ENCODE measurements around the gene LRRK1. TPM values are rescaled to one million over a fixed set of nuclear protein-coding genes. Genes with fewer than 3 reads are reported as not detected.

Gene LRRK1
- total RNA-seq, 4 donors from 2014 or later, result 52.7 to 107 (median 82.7) TPM

DNA sequence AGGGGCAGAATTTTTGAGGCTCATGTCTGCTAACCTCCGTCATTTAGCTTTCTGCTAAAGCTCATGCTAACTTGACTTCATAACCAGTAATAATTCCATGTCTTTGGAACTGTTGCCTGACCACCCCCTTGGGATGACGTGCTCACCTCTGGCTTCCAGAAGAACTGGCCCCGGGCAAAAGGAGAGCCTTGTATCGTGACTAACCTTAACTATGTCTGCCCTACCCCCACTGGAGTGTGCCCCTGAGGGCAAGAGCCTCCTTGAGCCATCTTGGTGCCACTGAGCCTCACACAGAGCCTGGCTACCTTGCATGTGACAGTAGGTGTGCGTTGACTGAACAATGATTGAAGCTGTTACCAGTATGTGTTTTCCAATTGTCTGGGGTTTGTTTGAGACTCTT lies 4.7 kb downstream of the LRRK1 start:
- H3K36me3 ChIP-seq, result no peaks in the 10 kb centered on the region
- DNase-seq, result no peak
- H3K27ac ChIP-seq, result peak overlapping the region in 1 of 4 donors; percentile 72
- no peak overlapping the region for H3K4me3 ChIP-seq
- 75 to 89% methylated on average over 2 to 5 of the region's 5 CpGs for WGBS, 2 donors (ENCODE audit: low coverage in 1 of 2)
- H3K9me3 ChIP-seq, result no peaks in the 10 kb centered on the region
- in situ Hi-C loops (cut with MboI; ENCODE audit: low pct_ligation_motif_present in 1 of 4, low pct_unique_long_range_greater_than_20kb in 1 of 4, low sequenced_read_pairs in 3 of 4) (loop anchor here (25.0 kb wide), 2 partner anchors 88 to 338 kb away; partner anchors contain the start of gene CHSY1 (in 4 of the 4)), intact Hi-C loops (cut with DNase I; ENCODE audit: low total_unique reads) (no loop called here)
- no peaks in the 10 kb centered on the region for H3K27me3 ChIP-seq
- peaks cover 0 to 47% (median 15%) of the 10 kb centered on the region in 4 donors for H3K4me1 ChIP-seq
- TF ChIP-seq CTCF (IDR thresholded peaks at IDR 0.05) (no peak), POLR2AphosphoS5 (IDR thresholded peaks at IDR 0.05) (no peak), EP300 (IDR thresholded peaks at IDR 0.05; ENCODE audit: low read depth) (no peak), POLR2A (IDR thresholded peaks at IDR 0.05) (no peak)

DNA sequence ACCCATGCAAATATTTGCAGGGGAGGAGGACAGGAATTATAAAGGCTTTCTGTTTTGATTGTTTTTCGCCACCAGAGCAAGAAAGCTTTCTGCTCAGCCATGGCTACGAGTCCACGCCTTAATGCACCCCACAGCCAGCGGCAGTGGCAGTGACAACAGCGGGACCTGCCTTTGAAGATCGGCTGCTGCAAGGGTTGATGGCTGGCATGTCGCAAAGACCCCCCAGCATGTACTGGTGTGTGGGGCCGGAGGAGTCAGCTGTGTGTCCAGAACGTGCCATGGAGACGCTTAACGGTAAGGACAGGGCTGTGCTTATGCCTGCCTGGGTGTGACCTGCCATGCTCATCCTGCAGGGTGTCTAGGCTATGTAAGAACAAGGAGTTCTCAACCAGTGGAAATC lies 5.3 kb downstream of the LRRK1 start:
- Histone ChIP-seq H3K4me3 (no peak overlapping the region), H3K9me3 (no peaks in the 10 kb centered on the region), H3K27ac (no peak overlapping the region), H3K4me1 (peaks cover 0 to 53% (median 16%) of the 10 kb centered on the region in 4 donors), H3K36me3 (no peaks in the 10 kb centered on the region), H3K27me3 (no peaks in the 10 kb centered on the region)
- TF ChIP-seq EP300 (IDR thresholded peaks at IDR 0.05; ENCODE audit: low read depth) (no peak), CTCF (IDR thresholded peaks at IDR 0.05) (no peak), POLR2A (IDR thresholded peaks at IDR 0.05) (no peak), POLR2AphosphoS5 (IDR thresholded peaks at IDR 0.05) (no peak)
- in situ Hi-C loops (cut with MboI; ENCODE audit: low pct_ligation_motif_present in 1 of 4, low pct_unique_long_range_greater_than_20kb in 1 of 4, low sequenced_read_pairs in 3 of 4), result loop anchor here (25.0 kb wide), 2 partner anchors 88 to 338 kb away; partner anchors contain the start of gene CHSY1 (in 4 of the 4)
- 79 to 92% methylated on average over 3 to 11 of the region's 11 CpGs for WGBS, 2 donors (ENCODE audit: low coverage in 1 of 2)
- DNase-seq, result no peak
- intact Hi-C loops (cut with DNase I; ENCODE audit: low total_unique reads), result no loop called here

- H3K4me3 ChIP-seq, result no peak overlapping the region
- WGBS, 2 donors (ENCODE audit: low coverage in 1 of 2), result 51 to 53% methylated on average over 8 of the region's 8 CpGs
- no peaks in the 10 kb centered on the region for H3K27me3 ChIP-seq
- in situ Hi-C loops (cut with MboI; ENCODE audit: low pct_ligation_motif_present in 1 of 4, low pct_unique_long_range_greater_than_20kb in 1 of 4, low sequenced_read_pairs in 3 of 4), result loop anchor here in 1 of 4 donors (5.0 kb wide), 1 partner anchor 77 kb away; no protein-coding TSS in a partner anchor
- peaks cover 0 to 48% (median 16%) of the 10 kb centered on the region in 4 donors for H3K4me1 ChIP-seq
- no peaks in the 10 kb centered on the region for H3K36me3 ChIP-seq
- peak overlapping the region; percentile 52 to 70 (median 60) for H3K27ac ChIP-seq
- intact Hi-C loops (cut with DNase I; ENCODE audit: low total_unique reads), result no loop called here
- no peak for DNase-seq
- TF ChIP-seq POLR2AphosphoS5 (IDR thresholded peaks at IDR 0.05), result peak in 2 of 3 donors; percentile 23 to 62
- TF ChIP-seq CTCF (IDR thresholded peaks at IDR 0.05), result no peak
- TF ChIP-seq POLR2A (IDR thresholded peaks at IDR 0.05), result no peak
- TF ChIP-seq EP300 (IDR thresholded peaks at IDR 0.05; ENCODE audit: low read depth), result no peak
- H3K9me3 ChIP-seq, result no peaks in the 10 kb centered on the region
These were observed 6.3 kb downstream of the LRRK1 start for GRCh38 chr15:100925480-100925879.

DNA sequence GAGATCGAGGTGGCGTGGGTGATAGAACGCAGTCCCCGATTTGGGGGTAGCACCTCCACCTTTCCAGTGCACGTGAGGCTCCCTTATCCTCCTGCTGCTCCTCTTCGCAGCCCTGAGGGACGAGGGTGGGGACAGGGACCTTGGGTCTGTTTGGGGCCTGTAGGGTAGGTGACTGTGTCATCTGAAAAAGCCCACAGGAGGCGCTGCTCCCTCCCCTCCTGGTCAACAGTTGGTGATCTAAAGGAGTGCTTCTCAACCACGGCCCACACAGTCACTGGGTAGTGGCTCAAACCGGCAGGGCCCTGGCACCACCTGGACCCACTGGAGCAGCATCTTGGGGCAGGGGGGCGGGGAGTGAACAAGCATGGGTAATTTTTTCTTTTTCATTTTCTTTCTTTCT lies 7.1 kb downstream of the LRRK1 start:
- no peaks in the 10 kb centered on the region for H3K9me3 ChIP-seq

More for the DNA sequence above, 7.1 kb downstream of the LRRK1 start:
- Histone ChIP-seq H3K36me3 (no peaks in the 10 kb centered on the region), H3K27me3 (no peaks in the 10 kb centered on the region), H3K27ac (peak overlapping the region; percentile 52 to 70 (median 60)), H3K4me3 (no peak overlapping the region), H3K4me1 (peaks cover 0 to 40% (median 16%) of the 10 kb centered on the region in 4 donors)
- intact Hi-C loops (cut with DNase I; ENCODE audit: low total_unique reads), result no loop called here
- 79 to 92% methylated on average over 2 to 11 of the region's 11 CpGs for WGBS, 2 donors (ENCODE audit: low coverage in 1 of 2)
- DNase-seq, result no peak
- no peak for TF ChIP-seq EP300 (IDR thresholded peaks at IDR 0.05; ENCODE audit: low read depth)
- TF ChIP-seq CTCF (IDR thresholded peaks at IDR 0.05), result no peak
- no peak for TF ChIP-seq POLR2A (IDR thresholded peaks at IDR 0.05)
- TF ChIP-seq POLR2AphosphoS5 (IDR thresholded peaks at IDR 0.05), result no peak
- in situ Hi-C loops (cut with MboI; ENCODE audit: low pct_ligation_motif_present in 1 of 4, low pct_unique_long_range_greater_than_20kb in 1 of 4, low sequenced_read_pairs in 3 of 4), result loop anchor here in 1 of 4 donors (5.0 kb wide), 1 partner anchor 76 kb away; no protein-coding TSS in a partner anchor

All from transverse colon (tissue), 4 donors.